HG03469 (cell line): ENCODE measurements around the gene LANCL2.

Experiments
- ATAC-seq: cut with Tn5 transposase; IDR thresholded peaks from one replicate; pipeline ENCODE4 v1.9.1; 2021; ENCODE audit warnings: mild to moderate bottlenecking, moderate library complexity, moderate number of reproducible peaks; ENCODE audit not compliant: unreplicated experiment

Gene LANCL2

DNA sequence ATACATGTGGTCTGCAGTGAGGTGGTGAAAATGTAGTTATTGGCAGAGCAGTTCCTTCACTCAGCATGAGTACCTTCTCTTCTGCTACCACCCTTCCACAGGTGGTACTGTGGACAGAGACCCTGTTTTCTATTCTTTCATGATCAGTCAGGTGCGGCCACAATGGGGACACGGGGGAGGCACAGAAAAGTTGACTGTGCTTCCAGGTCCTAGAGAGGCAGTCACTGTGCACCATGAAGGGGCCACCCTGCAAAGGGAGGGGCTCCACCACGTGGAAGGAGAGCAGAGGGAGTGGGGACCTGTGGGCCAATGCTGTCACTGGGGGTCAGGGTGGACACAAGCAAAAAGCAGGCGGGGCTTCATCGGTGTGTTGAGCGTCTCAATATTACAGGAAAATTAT, 3.6 kb upstream of the LANCL2 start:
- no peak for ATAC-seq

DNA sequence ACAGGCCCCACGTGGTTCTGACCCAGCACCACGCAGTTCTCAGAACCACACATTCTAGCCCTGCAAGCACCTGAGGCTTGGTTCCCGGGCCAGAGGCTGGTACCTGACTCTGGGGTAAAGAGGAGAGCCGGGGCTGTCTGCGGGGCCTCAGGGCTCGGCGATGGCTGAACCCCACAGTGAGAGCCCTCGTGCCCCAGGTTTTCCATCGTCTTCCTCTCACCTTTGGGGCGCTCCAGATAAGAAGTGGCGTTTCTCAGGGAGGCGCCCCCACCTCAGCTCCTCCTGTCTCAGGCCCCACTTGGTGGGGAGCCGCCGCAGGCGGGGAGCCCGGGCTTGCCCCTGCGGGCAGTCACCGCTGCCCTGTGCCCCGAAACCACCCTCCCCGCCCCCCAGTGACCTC, 2.2 kb upstream of the LANCL2 start:
- no peak for ATAC-seq

DNA sequence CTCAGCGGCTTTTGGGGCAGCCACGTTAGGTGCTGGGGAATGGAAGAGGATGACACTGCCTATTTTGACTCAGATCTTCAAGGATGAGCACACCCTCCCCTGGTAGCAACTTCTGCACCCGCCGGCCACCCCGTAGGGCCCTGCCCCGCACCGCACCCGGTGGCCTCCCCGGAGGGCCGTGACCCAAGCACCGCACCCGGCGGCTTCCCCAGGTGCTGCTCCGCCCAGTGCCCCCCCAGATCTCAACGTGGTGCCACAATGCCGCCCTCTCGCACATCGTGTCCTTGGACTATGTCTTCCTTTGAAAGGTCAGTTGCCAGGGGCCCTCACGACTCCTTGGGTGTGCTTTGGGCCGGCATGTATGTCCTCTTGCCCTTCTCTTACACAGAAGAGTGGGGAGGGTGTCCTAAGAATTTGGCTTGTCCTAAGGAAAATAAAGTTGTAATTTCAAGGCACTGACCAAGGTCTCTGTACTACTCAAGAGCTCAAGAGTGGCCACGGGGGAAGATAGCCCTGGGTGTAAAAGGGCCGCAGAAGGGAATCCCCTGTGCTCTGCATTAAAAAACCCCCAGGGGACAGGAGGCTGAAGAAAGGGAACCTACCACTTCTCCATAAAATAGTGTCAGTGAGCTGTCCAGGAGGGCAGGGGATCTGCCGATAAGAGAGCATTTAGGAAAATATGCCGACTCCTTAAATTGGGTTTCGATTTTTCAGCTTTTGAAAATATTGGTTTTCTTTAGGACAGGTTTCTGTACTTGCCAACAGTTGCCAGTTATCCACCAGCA, 1.6 kb upstream of the LANCL2 start:
- no peak for ATAC-seq

DNA sequence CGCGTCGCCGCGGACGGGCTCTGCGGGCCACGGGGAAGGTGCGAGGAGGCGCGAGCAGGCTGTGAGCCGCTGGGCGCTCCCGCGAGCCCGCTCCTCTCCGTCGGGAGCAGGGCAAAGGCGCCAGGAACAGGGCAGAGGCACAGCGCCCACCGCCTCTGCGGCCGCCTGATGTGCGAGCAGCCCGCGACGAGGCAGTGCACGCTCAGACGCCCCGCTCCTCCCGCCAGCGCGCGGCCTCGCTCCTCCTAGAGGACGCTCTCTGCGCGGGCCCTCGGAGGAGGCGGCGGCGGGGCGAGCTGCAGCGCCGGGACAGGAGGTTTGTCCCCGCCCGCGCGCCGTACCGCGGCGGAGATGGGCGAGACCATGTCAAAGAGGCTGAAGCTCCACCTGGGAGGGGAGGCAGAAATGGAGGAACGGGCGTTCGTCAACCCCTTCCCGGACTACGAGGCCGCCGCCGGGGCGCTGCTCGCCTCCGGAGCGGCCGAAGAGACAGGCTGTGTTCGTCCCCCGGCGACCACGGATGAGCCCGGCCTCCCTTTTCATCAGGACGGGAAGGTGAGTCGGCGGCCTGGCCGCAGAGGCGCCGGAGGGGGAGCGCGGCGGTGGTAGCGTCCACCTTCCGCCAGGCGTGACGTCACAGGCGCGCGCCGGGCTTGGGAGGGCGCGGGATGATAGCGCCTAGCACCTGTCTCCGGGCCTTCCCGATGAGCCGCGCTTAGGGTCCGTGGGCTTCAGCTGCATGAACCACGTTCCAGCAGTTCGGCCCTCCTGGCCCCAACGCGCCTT, 731 bp downstream of the LANCL2 start:
- ATAC-seq, result peak; percentile 77

DNA sequence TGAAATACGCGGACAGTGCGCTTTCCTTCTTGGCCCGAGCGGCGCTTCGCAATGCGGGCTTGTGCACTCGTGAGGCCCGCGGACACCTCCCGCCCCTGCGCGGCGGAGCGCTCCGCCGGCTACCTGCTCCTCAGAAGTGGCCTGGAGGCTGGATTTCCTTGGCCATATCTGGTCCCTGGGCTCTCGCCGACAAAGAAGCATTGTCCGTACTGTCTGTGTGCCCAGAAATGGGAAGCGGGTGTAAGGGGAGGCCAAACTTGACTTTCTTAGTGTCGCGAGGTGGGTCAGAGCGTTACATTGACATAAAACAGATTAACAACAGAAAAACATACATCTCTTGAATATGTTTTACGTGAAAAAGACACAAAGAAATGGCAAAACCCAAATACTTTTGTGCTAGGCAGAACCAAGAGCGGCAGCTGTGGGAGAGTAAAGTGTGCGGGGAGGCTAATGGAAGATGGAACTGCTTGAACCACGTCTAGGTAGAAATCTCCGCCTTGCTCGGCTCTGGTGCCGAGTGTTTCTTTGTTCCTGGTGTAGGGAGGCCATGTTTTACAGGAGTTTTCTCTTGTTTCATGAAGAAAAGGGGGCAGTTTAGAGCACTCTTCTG, 1.4 kb downstream of the LANCL2 start:
- peak; percentile 4 for ATAC-seq

DNA sequence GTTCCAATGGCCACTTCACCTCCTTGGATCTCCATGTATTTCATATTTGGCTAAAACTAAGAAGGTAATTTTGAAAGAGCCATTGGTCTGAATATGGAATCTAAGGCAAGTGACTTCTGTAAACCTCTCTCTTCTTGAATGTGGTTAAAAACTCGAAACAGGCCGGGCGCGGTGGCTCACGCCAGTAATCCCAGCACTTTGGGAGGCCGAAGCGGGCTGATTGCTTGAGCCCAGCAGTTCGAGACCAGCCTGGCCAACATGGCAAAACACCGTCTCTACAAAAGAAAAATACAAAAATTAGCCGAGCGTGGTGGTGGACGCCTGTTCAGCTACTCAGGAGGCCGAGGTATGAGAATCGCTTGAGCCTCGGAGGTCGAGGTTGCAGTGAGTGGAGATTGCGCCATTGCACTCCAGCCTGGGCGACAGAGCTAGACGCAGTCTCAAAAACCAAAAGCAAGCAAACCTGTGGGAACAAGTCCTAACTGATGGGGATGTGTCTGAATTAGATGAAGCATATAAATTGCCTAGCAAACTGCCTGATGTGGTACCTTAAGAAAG, 2.2 kb downstream of the LANCL2 start:
- no peak for ATAC-seq

DNA sequence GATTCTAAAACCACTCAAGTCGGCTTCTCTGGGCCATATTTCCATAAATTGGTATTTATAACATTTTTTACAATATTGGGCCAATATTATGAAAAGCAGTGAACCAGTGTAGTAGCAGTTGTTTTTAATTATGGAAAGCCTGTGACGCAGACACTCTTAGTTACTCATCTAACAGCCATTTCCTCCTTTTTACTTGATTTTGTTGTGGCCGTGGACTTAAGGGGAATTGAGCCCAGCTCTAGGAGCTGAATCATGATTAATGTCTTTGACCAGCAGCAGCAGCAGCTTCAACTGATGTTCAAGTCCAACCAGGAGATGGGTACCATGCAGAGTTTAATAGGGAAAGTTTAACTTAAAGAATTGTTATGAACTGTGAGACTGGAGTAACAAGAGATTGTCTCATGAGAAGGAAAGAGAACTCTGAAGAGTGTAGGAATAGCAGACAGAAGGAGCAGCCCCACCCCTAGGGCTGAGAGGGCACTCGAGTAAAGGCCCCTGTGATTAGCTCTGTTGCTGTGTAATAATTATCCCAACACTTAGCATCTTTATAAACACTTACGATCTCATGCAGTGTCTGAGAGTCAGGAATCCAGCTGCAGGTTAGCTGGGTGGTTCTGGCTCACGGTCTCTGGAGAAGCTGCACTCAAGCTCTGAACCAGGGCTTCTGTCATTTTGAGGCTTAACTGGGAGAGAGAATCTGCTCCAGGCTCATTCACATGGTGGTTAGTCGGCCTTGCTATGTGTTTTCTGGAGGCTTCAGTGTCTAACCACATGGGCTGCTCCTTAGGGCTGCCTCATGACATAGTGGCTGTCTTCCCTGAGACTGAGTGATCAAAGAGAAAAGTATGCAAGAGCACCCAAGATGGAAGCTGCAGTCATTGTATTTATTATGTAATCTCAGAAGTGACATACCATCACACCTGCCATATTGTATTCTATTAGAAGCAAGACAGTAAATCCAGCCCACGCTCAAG, 4.6 kb downstream of the LANCL2 start:
- no peak for ATAC-seq

DNA sequence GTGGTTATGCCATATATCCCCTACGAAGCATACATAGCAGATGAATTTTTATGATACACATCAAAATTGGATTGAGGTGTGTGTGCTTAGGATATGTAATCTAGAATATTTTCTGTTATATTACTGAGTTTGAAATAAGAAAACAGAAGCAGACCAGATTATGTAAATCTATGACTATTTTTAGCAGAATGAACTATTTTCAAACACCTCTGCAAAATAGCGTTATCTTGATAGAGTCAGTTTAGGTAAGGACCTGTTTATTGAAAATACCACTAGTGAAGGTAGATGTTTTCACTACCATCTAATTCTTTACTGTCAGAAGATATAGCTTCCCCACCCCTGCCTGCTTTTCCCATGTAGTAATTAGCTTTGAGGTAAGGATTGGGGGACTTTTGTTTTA, 9.1 kb downstream of the LANCL2 start:
- ATAC-seq, result no peak

DNA sequence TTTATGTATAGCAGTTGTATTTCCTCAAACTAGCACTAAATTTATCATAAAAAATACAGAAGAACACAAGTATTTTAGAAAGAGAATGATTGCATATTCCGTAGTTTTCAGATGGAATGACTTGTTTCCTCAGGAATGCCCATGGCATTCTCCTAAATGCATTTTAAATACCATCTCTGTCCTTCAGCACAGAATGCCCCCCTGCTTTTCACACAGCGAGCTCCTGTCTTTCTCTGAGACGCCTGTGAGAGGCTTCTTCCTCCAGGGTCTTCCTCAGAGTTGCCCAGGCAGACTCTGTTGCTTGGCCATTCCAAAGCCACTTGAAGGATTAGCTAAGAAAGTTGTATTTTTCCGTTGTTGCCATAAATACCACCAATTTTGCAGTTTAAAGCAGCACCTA, 10.1 kb downstream of the LANCL2 start:
- ATAC-seq, result no peak

DNA sequence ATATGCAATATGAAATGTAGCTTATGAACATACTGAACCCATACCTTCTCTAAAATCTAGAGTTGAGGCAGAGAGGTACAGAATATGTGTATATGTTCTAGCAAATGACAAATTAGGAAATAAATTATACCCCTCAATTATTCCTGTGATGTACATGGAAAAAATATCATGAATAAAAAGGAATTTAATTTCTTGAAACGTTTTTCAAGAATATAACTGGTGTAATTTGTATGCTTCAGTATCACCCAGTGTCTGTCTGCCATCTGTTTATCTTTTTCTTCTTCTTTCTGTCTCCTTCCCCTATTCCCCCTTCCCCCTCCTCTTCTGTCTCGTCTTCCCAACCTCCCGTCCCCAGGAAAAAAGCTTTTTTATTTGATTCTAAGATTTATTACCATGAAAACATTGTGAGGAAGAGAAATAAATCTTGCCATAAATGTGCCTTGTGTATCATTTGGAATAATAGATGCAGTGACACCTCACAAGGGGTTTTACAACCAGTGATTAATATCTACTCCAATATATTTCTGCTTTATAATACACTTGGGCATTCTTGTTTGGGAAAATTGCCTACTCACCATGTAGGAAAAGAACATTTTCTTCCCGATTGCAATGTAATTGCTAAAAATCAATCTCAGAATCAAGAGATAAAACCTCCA, 12.2 kb downstream of the LANCL2 start:
- ATAC-seq, result no peak

DNA sequence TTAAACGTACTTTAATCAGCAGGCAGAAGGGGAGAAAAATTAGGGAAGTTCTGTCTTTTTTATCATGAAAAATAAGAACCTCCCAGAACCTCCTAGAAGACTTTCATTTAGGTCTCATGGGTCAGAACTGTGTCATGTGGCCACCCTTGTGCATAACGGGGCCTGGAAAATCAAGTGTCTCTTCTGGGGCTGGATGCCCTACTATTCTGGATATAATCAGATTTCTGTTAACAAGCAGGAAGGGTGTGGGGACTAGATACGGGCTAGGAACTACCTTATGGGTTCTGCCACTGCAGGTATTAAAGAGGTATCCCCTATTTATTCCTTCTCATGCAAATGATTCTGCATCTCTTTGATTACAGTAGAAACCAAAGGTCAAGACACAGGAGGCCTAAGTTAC, 14.1 kb downstream of the LANCL2 start:
- no peak for ATAC-seq

DNA sequence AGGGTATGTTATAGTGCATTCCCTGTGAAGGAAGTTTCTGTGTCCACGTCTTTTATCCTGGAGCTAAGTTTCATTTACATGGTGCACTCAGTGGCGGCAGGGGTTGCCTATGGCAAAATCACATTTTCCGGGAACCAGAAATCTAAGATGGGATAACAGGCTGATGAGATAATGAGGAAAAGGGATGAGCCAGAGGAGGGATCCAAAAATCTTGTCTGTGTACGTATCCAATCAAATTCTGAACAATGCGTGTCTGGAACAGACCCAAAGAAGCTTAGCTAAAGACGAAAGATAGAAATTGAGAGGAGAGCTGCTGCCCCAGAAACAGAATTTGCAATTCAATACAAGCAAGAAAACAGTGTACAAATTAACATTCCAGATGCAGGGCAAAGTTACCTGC, 16.1 kb downstream of the LANCL2 start:
- no peak for ATAC-seq

DNA sequence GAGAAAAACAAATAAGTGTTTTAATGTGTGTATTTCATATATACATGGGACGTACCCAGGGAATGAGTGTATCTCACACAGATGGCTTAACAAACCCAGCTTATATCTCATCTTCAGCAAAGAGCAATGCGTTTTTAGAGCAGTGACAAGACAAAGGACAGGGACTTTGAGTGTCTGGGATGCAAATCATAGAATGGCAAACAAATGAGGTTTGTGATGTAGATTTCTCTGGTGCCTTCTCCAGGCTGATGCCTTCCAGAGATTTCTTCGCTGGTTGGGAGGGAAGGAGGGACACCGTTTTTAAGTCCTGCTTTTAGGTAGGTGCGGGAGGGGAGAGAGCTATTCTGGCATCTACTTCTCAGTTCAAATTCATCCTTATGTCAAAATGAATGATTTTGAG, 16.6 kb downstream of the LANCL2 start:
- ATAC-seq, result no peak

DNA sequence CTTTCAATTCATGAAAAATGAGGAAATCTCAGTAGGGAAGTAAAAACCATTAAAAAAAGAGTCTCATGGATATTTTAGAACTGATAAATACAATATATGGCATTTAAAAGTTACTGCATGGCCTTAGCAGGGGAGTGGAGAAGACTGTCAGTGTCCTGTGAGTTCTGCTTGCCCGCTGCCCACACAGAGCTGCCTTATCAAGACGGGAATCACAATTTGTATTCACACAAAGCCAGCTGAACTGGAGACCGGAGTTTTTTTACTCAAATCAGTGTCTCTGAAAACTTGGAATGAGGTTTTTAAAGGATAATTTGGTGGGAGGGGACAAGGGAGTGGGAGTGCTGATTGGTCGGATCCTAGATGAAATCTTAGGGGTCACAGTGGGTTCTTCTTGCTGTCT, 17.1 kb downstream of the LANCL2 start:
- no peak for ATAC-seq

DNA sequence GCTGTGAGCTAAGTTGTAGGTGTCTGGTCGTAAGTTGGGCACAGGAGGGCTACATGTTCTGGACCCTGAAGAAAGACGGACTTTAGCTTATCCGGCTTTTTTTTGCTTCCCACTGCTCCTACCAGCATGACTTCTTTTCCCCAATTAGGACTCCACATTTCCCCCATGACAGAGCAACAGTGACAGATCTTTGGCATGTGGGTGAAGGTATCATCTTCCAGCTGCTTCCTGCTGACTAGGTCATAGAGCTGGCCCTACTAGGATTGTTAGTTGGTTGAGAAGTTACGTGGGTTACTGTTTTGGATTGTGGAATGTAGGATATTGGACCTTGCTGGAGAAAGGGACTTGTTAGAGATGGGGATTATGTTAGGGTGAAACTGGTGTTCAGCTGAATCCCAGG, 21.4 kb downstream of the LANCL2 start:
- ATAC-seq, result no peak

DNA sequence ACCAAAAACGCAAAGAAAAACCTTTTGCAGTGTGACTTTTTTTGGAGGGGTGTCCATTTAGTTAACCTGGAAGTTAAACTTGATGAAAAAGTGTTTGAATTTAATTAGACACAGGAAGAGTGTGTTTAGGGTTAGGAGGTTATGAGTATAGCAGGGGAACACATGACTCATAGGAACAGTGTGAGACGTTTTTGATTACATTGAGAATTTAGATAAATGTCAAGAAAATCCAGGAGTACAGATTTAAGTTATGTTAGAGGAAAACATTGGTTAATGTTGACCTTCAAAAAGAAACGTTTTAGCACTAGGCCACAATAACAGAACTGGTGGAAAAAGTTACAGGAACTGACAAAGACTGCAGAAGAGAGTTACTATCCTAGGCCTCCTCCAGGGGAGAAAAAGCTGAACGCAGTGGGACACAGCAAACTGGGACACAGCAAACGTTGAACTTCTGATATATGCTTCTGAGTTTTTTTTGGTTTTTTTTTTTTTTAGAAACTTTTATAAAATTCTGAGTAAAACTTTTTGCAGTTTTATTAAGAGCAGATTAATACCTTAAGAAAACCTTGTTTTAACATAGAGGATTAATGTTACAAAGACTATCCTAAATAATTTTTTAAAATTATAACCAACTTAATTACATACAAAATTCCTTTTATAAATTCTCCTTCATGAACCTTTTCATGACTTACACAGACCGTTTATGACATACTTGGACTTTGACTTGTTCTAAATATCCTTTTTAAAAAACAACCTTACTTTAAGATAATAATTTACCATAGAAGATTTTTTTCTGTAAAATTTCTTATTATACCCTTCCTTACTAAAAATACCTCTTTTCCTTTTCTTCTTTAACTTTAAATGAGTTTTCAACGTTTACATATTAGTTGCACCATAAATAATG, 22.2 kb downstream of the LANCL2 start:
- ATAC-seq, result no peak

DNA sequence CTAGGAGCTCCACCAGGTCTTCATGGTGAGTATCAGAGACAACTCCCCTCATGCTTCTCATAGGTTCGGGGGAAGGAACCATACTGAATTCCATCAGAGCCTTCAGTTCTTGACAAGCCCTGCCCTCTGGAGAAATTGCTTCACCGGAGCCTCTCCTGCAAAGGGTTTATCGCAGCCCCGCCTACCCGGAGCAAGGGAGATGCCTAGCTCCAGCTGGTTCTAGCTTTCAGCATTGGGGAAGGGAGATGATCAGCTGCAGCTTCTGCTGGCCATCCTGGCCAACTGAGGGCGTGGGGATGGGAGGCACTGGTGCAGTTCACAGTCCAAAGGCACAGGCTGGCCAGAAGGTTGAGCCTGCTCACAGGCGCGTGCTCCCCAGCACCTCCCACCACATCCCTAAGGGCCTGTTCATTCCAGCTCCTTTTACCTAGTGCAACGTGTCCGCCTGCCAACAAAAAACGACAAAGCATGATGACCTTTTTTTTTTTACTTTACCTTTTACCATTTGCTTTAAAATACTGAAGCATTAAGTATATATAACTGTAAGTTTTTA, 31.2 kb downstream of the LANCL2 start:
- ATAC-seq, result no peak

DNA sequence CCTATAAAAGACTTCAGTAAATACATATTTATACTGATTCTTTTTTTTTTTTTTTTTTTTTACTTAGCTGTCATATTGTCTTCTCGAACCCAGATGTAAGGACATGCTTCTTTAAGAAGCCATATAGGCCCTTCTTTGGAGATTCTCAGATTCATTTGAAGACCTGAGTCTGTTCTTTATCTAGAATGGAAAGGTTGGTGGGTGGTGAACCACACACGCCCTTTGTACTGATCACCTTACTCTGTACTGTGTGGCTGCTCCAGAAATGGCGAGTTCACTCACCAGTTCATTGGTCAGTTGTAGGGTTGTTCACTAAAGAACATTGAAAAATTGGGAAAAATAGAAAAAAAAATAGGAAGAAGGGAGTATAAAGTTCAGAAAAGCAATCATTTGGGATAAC, 32.5 kb downstream of the LANCL2 start:
- ATAC-seq, result no peak

DNA sequence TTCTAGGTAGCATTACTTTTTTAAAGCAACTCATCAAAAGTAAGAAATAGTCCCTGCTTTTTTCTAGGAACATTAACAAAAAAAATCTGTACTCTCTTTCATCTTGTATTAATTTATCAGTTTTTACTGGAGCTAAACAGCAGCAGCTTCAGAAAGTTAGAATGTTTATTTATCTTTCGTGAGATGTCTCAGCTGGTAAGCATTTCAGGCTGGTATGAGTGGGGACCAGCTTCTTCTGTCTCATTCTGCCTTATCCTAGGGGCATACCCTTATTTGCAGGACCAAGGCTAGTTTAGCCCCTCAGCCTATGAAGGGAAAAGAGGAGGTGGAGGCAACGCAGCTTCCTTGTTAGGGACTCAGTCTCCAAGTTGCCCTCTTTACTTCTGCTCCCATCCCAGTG, 35.1 kb downstream of the LANCL2 start:
- ATAC-seq, result no peak
